ENCODE measurements around the gene TMEM63A.
A peak's percentile ranks its signal among the peaks of the same experiment; 100 is the strongest.
"Not testable (repeated sequence)": the region's sequence is repeated elsewhere in the genome, so short reads cannot be mapped to it uniquely, and the experiment has no call there.

Gene TMEM63A

DNA sequence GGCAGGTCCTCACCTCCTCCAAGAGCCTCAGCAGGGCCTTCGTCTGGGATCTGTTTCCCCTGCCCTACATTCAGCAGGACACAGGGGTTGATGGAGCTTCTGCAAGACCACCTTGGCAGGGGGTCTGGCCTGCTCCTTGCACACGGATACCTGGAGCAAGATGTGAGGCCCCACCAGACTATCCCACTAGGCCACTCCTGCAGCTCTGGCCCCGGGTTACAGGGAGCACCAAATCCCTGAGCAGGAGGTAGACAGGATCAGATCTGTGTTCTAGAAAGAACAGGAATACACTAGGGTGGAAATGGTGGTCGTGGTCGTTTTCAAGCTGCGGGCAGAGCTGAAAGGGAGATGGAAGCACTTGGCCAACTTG, 38.8 kb downstream of the TMEM63A start:
- DNase-seq = no peak

DNA sequence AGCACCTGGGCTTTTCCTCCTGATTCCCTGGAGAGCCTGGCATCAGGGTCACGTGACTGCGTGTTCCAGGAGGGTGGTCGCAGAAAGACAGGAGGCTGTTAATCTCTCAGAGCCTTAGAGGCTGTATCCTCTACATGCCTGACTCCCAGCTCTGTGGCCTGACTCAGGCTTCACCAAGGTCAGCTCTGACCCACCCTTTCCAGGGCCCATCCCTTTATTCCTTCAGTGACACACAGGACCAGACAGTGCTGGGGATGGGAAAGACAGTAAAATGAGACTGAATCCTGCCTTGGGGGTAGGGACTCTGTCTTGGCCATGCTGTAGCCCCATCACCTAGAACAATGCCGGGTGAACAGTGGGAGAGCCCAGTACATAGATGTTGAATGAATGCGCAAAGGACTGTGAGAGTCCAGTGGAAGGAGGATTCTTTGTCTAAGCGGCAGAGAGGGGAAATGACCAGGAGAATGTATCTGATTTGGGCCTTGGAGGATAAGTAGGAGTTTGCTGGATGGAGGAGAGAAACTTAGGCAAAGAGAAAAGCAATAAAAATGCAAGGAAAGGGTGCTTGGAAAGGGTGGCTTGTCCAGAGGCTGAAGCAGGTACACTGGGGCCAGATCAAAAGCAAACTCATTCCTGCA, 39.3 kb downstream of the TMEM63A start:
- DNase-seq = no peak

DNA sequence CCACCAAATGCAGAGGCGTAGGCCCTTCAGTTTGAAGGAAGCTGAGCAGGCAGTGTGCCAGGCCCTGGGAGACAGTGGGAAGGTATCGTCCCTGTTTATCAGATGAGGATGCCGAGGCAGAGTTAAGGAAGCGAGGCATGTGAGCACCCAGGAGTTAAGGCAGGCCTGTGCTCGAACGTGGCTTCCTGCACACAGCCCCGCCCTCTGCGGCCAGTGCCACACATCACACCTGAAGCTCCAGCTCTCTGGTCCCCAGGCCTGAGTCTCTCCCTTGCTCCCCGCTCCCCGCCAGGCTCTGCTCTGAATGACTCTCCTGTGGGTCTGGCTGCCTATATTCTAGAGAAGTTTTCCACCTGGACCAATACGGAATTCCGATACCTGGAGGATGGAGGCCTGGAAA, 40.1 kb downstream of the TMEM63A start:
- no peak for DNase-seq

DNA sequence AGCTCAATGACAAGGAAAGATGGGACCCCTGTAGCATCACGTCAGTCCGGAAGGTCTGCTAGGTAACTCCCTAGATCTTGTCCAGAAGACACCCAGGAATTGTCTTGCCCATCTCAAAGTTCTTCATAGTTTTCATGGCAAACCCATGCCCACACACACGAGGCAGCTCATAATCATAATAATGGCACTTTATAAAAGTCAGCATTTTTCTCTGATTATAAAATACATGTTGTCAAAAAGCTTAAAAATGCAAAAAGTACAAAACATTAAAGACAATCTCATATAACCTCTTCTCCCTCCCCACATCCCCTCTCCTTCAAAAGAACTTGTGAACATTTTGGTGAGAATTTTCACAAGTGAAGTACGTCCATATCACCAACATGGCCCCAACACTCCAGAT, 41.5 kb downstream of the TMEM63A start:
- DNase-seq = no peak

DNA sequence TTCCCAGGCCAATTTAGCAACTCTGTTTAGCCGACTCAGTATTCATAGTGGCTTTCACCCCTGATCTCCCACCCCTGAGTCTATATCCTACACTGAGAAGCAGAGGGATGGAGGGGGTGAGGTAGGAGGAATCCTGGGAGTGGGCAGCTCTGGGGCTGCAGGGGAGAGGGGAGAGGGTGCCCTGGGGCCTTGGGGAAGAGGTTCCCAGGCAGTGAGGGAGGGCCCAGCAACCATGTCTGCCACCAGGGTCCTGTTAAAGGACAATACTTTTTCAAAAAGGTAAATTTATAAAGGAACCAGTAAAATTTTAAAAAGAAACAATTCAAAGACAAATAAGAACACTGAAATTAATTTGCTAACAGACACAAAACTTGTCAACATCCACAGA, 42.0 kb downstream of the TMEM63A start:
- no peak for DNase-seq

DNA sequence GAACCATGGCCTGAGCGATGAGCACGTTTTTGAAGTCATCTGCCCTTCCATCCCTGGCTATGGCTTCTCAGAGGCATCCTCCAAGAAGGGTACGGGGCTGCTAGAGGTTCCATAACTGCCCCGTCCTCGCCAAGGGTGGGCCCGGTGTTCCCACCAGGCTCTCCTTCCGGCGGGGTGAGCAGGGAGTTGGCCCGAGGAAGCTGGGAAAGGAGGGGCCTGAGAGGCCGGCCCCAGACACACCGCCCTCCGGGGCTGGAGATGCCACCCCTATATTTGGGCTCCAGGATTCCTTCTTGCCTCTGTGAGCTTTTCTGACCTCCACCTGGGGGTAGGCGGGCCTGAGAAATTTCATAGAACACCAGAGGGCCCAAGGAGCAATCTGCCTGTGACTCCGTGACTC, 43.4 kb downstream of the TMEM63A start:
- no peak for DNase-seq

DNA sequence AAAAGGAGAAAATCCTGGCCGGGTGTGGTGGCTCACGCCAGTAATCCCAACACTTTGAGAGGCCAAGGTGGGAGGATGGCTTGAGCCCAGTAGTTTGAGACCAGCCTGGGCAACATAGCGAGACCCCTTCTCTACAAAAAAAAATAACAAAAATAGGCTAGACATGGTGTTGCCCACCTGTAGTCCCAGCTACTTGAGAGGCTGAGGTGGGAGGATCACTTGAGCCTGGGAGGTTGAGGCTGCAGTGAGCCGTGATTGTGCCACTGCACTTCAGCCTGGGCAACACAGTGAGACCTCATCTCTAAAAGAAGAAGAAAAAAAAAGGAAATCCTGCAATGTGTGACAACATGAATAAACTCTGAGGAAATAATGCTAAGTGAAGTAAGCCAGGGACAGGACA, 45.9 kb downstream of the TMEM63A start:
- not testable (repeated sequence) for DNase-seq

DNA sequence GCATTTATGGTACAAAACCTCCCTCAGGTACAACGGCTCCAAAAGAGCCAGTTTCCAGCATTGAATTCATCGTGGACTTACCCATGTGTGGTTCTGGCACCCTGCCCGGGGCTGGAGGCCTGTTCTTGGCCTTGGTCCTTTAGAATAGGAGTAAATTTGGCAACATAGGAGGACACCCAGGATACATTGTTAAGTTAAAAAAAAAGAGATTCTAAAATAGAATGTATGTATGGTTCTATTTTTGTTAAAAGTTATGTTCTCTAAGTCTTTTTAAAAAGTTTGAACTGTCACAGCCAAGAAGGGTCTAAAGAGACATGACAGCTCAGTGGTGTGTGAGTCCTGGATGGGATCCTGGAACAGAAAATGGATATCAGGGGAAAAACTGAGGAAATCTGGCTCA, 46.3 kb downstream of the TMEM63A start:
- DNase-seq = no peak

DNA sequence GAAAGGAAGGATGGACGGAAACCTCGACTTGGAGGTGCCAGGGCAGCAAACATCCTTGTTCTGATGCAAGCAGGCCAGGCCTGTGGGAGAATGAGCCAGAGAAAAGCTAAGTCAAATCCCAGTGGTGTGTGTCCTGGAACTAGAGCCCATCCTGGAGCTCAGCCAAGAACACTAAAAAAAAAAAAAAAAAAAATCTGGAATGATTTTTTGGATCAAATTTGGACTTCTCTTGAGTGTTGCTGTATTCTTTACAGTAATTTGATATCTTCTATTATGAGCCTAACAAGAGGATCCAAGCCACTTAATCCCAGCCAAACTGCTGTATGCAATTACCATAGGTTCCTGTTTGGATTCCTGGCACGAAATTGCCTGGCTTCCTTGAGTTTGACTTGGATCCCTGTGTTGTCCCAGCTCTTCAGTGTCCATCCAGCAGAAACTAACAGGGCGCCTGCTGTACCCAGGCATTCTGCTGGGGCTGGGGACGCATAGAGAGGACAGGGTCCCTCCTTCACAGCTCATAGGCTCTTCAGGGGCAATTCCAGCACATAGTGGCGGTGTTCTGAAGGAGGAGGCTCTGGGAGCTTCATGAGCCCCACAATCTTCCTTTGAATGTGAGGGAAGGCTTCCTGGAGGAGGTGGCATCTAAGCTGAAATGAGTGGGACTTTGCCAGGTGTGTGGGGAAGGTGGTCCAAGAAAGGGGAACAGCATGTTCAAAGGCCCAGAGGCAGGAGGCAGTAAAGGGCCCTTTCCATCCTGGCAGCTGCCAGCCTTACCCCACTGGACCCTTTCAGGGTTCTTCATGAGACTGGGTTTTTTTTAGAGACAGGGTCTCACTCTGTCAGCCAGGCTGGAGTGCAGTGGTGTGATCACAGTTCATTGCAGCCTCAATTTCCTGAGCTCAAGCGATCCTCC, 47.5 kb downstream of the TMEM63A start:
- peak; percentile 10 for DNase-seq

DNA sequence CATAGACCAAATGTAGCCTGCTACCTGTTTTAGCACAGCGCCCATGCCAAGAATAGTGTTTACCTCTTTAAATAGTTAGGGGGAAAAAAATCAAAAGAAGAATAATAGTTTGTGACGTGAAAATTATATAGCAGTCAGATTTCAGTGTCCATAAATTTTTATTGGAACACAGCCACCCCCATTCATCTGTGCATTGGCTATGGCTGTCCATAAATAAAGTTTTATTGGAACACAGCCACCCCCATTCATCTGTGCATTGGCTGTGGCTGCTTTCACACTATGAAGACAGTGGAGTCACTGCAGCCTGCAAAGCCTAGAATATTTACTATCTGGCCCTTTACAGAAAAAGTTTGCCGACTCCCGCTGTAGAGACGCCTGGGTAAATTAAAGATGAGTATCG, 51.3 kb downstream of the TMEM63A start:
- DNase-seq = no peak

DNA sequence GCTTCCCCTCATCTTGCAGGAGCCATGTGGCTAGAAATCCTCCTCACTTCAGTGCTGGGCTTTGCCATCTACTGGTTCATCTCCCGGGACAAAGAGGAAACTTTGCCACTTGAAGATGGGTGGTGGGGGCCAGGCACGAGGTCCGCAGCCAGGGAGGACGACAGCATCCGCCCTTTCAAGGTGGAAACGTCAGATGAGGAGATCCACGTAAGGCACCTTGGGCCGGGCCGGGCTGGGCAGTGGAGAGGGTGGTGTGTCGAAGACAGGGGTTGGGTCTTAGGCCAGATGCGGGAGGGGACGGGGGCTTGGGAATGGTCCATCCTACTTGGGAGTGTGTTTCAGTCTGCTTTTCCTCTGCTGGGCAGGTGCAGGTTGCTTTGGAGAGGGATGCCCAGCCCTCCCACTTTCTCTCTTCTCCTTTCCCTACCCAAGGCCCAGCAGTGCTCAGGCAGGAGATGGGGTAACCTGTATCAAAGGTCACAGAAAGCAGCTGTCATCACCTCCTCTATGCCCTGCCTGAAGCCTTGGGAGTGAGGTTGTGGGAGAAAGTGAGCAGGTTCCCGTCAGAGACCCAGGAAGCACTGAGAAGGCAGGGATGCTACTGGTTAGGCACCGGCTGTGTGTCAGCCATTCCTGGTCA, 53.4 kb downstream of the TMEM63A start:
- no peak for DNase-seq

DNA sequence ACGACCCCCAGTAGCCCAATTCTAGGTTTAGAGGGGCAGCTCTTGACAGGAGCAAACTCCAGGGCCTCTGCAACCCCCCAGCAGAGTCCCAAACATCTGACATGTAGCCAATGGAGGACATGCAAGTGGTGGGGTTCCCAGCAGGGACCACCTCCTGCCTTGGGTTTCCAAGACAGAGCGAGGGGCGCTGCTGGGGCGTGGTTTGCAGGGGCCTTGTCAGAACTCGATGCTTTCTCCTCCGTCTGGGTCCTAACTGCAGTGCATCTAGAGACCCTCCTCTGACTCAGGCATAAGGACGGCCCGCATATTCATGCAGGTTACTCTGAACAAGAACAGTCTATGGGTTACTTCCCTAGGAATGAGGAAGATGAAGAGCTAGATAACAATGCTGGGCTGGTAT, 55.1 kb downstream of the TMEM63A start:
- DNase-seq = no peak

DNA sequence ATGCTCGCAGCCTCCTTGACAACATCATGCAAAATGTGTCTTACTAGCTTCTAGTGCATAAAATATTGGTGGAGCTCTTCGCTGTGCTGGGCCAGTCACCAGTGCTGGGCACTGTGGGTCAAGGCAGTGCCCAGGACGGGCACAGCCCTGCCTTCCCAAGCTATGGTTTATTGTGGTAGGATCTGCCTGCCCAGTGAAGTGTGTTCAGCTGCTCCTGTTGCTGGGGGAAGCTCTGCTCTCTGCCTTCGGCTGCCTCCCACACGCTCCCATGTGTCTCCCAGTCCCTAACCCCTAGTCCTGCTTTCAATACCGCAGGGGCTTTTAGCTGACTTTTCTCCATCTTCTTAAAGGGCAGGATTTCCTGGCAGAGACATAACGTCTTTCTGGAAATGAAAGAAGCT, 56.6 kb downstream of the TMEM63A start:
- no peak for DNase-seq

DNA sequence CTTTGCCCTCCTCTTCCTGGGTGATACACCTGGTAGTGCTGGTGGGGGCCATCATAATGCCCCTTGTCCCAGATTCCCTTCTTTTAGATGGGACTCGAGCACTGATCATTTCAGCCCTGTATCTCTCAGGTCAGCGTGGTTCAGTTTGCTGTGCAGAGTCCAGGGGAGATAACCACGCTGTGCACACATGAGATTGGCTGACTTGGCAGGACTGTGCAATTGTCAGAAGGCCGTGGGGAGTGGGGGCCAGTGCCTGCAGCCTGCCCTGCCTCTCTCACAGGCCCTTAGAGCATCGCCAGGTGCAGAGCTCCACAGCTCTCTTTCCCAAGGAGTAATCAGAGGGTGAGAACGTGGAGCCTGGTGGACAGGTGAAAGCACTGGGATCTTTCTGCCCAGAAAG, 57.1 kb downstream of the TMEM63A start:
- DNase-seq = no peak

DNA sequence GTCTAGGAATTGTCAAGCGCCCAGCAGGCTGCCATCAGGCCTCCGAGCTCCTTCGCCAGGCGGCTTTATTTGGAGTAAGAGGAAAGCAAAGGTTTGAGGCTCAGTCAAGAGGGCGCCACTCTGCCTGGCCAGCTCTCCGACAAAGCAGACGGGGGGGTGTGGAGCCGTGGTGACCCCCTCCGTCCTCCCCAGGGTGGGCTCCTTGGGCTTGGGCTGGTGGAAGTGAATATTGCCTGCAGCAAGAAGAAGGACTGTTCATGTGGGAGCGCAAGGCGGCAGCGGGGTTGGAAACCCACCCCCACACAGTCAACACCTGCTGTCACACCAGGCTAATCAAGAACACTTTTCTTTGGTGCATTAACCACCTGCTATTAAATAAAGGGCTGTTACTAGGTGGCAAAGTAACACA, 57.6 kb downstream of the TMEM63A start:
- no peak for DNase-seq

DNA sequence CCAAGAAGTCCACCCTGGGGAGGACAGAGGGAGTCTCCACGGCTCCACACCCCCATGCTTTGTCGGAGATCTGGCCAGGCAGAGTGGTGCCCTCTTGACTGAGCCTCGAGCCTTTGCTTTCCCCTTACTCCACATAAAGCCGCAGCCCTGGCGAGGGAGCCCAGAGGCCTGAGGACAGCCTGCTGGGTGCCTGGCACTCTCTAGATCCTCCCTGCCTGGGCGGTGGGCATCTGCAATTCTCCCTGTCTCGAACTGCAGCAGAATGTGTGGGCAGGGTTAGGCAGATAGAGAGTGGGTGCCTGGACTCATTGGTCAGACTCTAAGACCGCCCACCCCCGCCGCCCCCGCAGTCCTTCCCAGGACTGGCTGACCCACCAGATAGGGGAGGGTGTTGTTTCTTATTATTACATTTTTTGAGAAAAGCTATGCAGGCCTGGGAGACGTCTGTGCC, 58.3 kb downstream of the TMEM63A start:
- no peak for DNase-seq

DNA sequence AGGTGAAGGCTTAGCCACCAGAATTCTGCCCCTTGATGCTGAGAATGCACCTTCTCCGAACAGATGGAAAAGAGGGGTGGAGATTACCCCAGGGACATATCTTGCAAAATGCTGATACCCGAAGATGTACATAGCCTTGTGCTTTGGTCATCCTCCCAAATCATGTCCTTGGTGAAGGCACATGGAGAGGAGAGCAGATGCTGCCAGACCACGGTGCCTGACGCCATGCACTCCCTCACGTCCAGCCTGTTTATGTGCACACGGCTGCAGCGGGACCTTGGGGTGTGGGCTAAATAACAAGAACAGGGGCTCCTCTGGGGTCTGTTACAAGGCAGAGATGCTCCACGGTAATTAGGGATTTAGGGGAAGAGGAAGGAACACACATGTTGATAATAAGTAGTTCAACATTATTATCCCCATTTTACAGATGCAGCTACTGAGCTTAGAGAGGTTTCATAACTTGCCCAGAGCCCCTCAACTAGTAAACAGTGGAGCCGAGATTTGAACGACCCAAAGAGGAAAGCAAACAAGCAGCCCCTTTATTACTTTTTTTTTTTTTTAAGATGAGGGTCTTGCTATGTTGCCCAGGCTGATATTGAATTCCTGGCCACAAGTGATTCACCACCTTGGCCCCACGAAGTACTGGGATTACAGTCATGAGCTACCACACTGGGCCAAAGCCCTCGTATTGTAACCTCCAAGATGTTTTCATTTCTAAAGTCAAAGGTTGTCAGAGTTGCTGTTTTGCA, 59.4 kb downstream of the TMEM63A start:
- no peak for DNase-seq

DNA sequence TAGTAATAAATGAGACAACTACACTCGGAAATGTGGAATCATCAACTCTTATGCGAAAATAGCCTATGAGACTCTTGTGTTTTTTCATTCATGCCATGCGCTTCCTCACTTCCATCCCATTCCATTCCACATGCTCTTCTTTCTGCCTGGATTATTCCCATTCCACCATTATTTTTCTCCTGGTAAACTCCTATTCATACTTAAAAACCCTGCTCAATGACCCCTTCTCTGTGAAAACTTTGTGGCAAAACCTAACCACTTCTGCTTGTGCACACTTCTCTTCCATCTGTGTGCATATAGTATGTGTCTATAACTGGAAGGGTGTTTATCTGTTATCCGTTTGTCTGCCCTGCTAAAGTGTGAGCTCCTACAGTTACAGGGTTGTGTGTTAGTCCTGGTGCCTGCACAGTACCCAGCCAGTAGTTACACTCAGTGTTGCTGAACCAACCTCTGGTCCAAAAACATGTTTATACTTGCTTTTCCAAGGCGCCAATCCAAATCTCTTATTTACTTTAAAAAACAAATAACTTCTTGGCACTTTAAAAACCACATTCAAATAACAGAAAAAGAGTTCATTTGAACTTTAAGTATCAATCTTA, 61.6 kb downstream of the TMEM63A start:
- no peak for DNase-seq

DNA sequence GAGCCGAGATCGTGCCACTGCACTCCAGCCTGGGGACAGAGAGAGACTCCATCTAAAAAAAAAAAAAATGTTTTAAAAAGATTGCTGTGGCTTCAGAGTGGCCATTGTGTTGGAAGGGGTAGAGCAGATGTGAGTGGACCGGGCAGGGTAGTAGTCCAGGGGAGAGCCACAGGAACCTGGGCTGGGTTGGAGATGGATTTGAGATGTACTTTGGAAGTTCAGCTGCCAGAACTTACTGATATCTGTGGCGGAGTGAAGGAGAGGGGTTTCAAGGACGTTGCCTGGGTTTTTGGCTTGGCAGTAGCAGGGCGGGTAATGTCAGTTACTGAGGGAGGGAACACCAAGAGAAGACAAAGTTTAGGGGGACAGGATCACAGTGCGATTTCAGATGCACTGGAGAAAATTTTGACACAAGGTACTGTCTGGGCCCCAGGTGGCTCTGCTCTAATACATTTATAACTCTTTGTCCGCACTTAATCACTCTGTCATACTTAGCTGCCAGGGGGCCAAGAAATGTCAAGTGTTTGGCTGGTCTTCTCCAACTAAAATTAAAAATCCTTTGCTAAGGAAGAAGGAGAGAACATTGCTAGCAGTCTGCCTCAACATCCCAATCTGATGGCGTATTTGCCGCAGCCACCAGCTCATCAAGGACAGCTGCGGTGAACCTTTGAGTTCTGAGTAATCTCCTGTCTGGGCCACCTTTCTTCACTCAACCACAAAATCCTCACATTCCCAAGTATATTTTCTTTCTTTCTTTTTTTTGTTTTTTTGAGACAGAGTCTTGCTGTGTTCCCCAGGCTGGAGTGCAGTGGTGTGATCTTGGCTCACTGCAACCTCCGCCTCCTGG, 62.6 kb downstream of the TMEM63A start:
- DNase-seq = no peak

DNA sequence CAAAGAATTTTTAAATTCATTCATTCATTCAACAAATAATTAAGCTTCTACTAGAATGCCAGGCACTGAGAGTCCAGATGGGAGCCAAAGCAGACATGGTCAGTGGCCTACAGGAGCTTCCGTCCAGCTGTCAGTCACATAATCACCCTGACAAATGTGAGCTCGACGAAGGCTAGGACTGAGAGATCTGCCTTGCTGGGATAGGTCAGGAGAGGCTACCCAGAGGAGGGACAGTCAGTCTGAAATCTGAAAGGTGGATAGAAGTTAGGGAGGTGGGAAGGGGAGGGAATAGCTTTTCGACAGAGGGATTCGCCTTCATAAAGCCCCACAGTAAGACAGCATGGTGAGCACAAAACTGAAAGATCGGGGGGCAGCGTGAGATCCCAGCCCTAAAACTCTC, 64.0 kb downstream of the TMEM63A start:
- DNase-seq = no peak

DNA sequence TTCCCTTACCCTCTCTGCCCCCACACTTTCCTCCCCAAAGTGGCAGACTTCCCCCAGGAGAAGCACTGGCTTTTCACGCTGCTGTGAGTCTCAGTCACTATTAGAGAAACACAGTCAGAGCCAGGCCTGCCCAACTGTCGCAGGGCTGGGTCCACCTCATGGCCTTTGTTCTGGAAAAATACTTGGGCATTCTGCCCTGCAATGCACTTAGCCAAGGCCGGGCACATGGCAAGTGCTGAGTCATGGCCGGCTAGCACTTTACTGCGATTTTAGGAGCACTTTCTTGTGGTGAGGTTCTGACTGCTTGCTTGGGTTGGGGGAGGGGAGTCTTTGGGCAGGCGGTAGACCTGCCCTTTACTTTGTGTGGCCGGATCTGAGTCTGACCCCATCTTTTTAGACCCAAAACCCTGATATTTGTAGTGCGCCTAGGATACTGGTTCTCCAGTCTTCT, 64.5 kb downstream of the TMEM63A start:
- DNase-seq = peak; percentile 82
